Keratinocyte (primary cell): ENCODE measurements around the gene KIF13A. TPM values are rescaled to one million over a fixed set of nuclear protein-coding genes. Genes with fewer than 3 reads are reported as not detected.

Experiments used
- DNase-seq: peaks from one replicate; pipeline ENCODE4 v3.0.0-alpha.2; 2011; ENCODE audit warnings: low read depth, missing footprints, low spot score
- FAIRE-seq: peaks from 2 replicates; lab custom pipeline; 2011; peaks lifted over from hg19 to GRCh38; lab: Jason Lieb, UNC
- H2AFZ ChIP-seq: 2 replicates; pipeline ENCODE4 v1.6.0; 2012; ENCODE audit warnings: low read length, control low read depth, inconsistent platforms; ENCODE audit not compliant: control insufficient read depth
- H3K27ac ChIP-seq: 2 replicates; pipeline ENCODE4 v1.5.1; 2011; ENCODE audit warnings: low read length; ENCODE audit not compliant: control insufficient read depth, insufficient read depth
- H3K27me3 ChIP-seq: 3 replicates; pipeline ENCODE4 v1.6.0; 2011; ENCODE audit warnings: low read length; ENCODE audit not compliant: control insufficient read depth, insufficient read depth; ENCODE audit errors: extremely low read depth
- H3K36me3 ChIP-seq, 2 experiments: 2 replicates in 1 of 2; 3 replicates in 1 of 2; pipeline ENCODE4 v1.5.1; 2011; ENCODE audit warnings: low read length in 2 of 2, mild to moderate bottlenecking in 1 of 2; ENCODE audit not compliant: control insufficient read depth in 2 of 2, insufficient read depth in 2 of 2; ENCODE audit errors: extremely low read depth in 1 of 2
- H3K4me1 ChIP-seq: 3 replicates; pipeline ENCODE4 v1.5.1; 2011; ENCODE audit warnings: low read length; ENCODE audit not compliant: control insufficient read depth, insufficient read depth; ENCODE audit errors: extremely low read depth
- H3K4me2 ChIP-seq: 3 replicates; pipeline ENCODE4 v1.6.0; 2011; ENCODE audit warnings: low read depth, low read length; ENCODE audit not compliant: control insufficient read depth, insufficient read depth; ENCODE audit errors: extremely low read depth
- H3K4me3 ChIP-seq, 3 experiments: fragments of 200-600 bp in 1 of 3; sonication (generic) in 1 of 3; 2 replicates in 2 of 3; 3 replicates in 1 of 3; pipeline ENCODE4 v1.5.1; 2011 to 2016; ENCODE audit warnings: low read length in 3 of 3, mild to moderate bottlenecking in 3 of 3, control low read depth in 2 of 3, inconsistent platforms in 1 of 3, low read depth in 1 of 3, mixed read lengths in 1 of 3, mixed run types in 1 of 3, moderate library complexity in 1 of 3; ENCODE audit not compliant: control insufficient read depth in 2 of 3, insufficient read depth in 2 of 3; ENCODE audit errors: extremely low read depth in 1 of 3
- H3K79me2 ChIP-seq: 2 replicates; pipeline ENCODE4 v1.6.0; 2012; ENCODE audit warnings: low read length; ENCODE audit not compliant: control insufficient read depth, insufficient read depth
- H3K9ac ChIP-seq: 3 replicates; pipeline ENCODE4 v1.6.0; 2011; ENCODE audit warnings: low read length; ENCODE audit not compliant: control insufficient read depth, insufficient read depth; ENCODE audit errors: extremely low read depth
- H3K9me1 ChIP-seq: 3 replicates; pipeline ENCODE4 v1.6.0; 2011; ENCODE audit warnings: low read length; ENCODE audit not compliant: control insufficient read depth, insufficient read depth; ENCODE audit errors: extremely low read depth
- H3K9me3 ChIP-seq: 2 replicates; pipeline ENCODE4 v1.5.1; 2012; ENCODE audit warnings: low read depth, low read length; ENCODE audit not compliant: control insufficient read depth
- H4K20me1 ChIP-seq: 3 replicates; pipeline ENCODE4 v1.6.0; 2011; ENCODE audit warnings: low read length; ENCODE audit not compliant: control insufficient read depth, insufficient read depth; ENCODE audit errors: extremely low read depth
- EZH2 ChIP-seq: IDR thresholded peaks from one replicate; pipeline ENCODE4 v1.6.1; 2012; ENCODE audit warnings: inconsistent platforms, mild to moderate bottlenecking, low read length, moderate library complexity
- dilution Hi-C: fragments of 300-500 bp; cut with MboI; formaldehyde crosslinking; loops from one replicate; pipeline ENCODE4 v1.7.0; 2020; ENCODE audit warnings: low sequenced_read_pairs; ENCODE audit not compliant: extremely low pct_ligation_motif_present
- polyA plus RNA-seq, 5 experiments: library from polyadenylated mRNA; depleted of rRNA in 3 of 5; stranded (reverse) in 3 of 5; stranded (forward) in 1 of 5; unstranded in 1 of 5; fragments of >200 nt; gene quantifications; 1 replicate in 1 of 5; 2 replicates in 3 of 5; 3 replicates in 1 of 5; pipeline versions ENCODE4 v1.2.1 to v1.2.3, GENCODE V29; 2011 to 2012; ENCODE audit warnings: missing spikeins in 2 of 5, low read depth in 1 of 5, low replicate concordance in 1 of 5
- TF ChIP-seq, protein P1 (sequence below), 3 experiments: IDR thresholded peaks in 1 of 3; conservative IDR thresholded peaks in 1 of 3; optimal IDR thresholded peaks in 1 of 3; 2 replicates in 2 of 3; 3 replicates in 1 of 3; pipeline versions ENCODE3 to v1.5.1; 2011; ENCODE audit warnings: low read length in 3 of 3, mild to moderate bottlenecking in 3 of 3, moderate library complexity in 2 of 3, control low read depth in 1 of 3, inconsistent platforms in 1 of 3; ENCODE audit not compliant: insufficient read depth in 2 of 3; ENCODE audit errors: extremely low read depth in 1 of 3

KIF13A gene
- polyA plus RNA-seq, 1 donor (not counting 4 experiments of a cell fraction or from before 2014, with no cell fraction given): 96.2 TPM

DNA sequence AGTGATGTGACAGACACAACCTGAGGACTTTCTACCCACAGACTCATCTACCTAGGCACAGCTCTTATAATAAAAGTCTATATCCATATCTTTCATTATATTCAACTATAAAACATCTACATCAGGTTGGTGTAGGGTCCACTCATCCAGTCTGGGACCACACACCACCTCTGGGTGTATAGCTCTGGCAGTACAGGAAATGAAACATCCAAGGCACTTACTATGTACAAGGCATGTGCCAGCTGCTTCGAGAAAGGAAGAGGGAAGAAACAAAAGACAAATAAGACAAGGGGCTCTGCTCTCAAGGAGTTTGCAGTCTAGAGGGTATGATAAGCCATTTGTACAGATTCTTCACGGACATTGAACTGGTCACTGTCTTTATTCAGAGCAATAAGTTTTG is 18.6 kb downstream of the KIF13A start:
- dilution Hi-C loops: no loop called here
- Histone ChIP-seq H3K27me3 (no peaks in the 10 kb centered on the region), H3K9ac (no peak overlapping the region), H3K27ac (peak overlapping the region; percentile 78), H3K36me3 (peaks cover 0 to 9% of the 10 kb centered on the region in 2 experiments), H3K9me3 (no peaks in the 10 kb centered on the region), H3K9me1 (peaks cover 2% of the 10 kb centered on the region), H3K4me2 (peak overlapping the region; percentile 51), H4K20me1 (peaks cover 14% of the 10 kb centered on the region), H2AFZ (no peak overlapping the region), H3K4me1 (peaks cover 69% of the 10 kb centered on the region), H3K4me3 (peak overlapping the region in 1 of 3 experiments; percentile 35), H3K79me2 (peaks cover 96% of the 10 kb centered on the region)
- FAIRE-seq (peak; percentile 88), DNase-seq (no peak)
- TF ChIP-seq, protein P1, sequence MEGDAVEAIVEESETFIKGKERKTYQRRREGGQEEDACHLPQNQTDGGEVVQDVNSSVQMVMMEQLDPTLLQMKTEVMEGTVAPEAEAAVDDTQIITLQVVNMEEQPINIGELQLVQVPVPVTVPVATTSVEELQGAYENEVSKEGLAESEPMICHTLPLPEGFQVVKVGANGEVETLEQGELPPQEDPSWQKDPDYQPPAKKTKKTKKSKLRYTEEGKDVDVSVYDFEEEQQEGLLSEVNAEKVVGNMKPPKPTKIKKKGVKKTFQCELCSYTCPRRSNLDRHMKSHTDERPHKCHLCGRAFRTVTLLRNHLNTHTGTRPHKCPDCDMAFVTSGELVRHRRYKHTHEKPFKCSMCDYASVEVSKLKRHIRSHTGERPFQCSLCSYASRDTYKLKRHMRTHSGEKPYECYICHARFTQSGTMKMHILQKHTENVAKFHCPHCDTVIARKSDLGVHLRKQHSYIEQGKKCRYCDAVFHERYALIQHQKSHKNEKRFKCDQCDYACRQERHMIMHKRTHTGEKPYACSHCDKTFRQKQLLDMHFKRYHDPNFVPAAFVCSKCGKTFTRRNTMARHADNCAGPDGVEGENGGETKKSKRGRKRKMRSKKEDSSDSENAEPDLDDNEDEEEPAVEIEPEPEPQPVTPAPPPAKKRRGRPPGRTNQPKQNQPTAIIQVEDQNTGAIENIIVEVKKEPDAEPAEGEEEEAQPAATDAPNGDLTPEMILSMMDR (optimal IDR thresholded peaks at IDR 0.05 in 1 of 3, IDR thresholded peaks at IDR 0.05 in 1 of 3, conservative IDR thresholded peaks at IDR 0.05 in 1 of 3; ENCODE audit: extremely low read depth in 1 of 3, insufficient read depth in 2 of 3, low read length in 3 of 3): no peak
- TF ChIP-seq EZH2: no peak

DNA sequence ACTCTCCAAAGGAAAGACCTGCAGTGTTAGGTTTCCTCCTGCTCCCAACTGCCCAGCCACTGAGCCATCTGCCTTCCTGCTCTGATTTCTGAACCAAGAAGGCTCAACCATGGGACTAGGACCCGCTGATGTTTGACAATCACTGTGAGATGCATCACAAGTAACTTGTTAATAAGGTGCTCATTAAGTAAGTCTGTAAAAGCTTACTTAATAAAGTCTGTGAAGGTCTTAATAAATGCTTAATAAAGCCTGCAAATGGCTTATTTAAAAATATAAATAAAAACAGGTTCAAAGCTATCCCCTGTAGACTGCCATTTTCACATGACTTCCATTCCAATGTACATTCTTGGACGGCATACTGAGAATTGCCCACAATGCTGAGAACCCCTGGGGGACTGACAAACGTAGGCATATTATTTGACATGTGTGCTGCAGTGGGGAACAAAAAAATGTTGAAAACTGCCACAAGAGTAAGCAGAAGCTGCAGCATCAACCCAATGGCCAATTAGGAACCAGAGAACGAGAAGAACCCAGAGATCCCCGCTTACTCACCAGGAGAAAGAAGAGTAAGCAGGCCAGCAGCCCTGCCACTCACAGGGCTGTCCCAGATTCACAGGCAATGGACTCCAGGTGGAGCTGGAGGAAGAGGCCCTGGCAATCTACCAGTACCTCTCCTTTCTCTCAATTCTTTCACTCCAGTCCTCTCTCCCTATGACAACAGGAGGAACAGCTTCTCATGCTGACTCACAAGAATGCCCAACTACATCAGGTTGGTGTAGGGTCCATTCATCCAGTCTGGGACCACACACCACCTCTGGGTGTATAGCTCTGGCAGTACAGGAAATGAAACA is 19.5 kb downstream of the KIF13A start:
- Histone ChIP-seq H3K4me2 (peak overlapping the region; percentile 51), H2AFZ (no peak overlapping the region), H3K36me3 (peaks cover 0 to 12% of the 10 kb centered on the region in 2 experiments), H4K20me1 (peaks cover 14% of the 10 kb centered on the region), H3K27ac (peak overlapping the region; percentile 78), H3K9me3 (no peaks in the 10 kb centered on the region), H3K4me3 (peak overlapping the region in 1 of 3 experiments; percentile 35), H3K4me1 (peaks cover 68% of the 10 kb centered on the region), H3K27me3 (no peaks in the 10 kb centered on the region), H3K9me1 (peaks cover 2% of the 10 kb centered on the region), H3K79me2 (peaks cover 92% of the 10 kb centered on the region), H3K9ac (no peak overlapping the region)
- TF ChIP-seq, protein P1 (optimal IDR thresholded peaks at IDR 0.05 in 1 of 3, IDR thresholded peaks at IDR 0.05 in 1 of 3, conservative IDR thresholded peaks at IDR 0.05 in 1 of 3; ENCODE audit: extremely low read depth in 1 of 3, insufficient read depth in 2 of 3, low read length in 3 of 3): peak in 1 of 3 experiments; percentile 37
- no peak for TF ChIP-seq EZH2
- dilution Hi-C loops: no loop called here
- DNase-seq: peak; percentile 56
- FAIRE-seq: peak; percentile 98
